ENCODE data around the gene DTX3L. TPM values are rescaled to one million over a fixed set of nuclear protein-coding genes. Genes with fewer than 3 reads are reported as not detected.

DTX3L gene
- total and polyA plus RNA-seq, 10 of the 15 experiments (the other 5 are each of a cell fraction or from before 2014, with no cell fraction given), result 9.9 to 41.4 (median 21.7) TPM

DNA sequence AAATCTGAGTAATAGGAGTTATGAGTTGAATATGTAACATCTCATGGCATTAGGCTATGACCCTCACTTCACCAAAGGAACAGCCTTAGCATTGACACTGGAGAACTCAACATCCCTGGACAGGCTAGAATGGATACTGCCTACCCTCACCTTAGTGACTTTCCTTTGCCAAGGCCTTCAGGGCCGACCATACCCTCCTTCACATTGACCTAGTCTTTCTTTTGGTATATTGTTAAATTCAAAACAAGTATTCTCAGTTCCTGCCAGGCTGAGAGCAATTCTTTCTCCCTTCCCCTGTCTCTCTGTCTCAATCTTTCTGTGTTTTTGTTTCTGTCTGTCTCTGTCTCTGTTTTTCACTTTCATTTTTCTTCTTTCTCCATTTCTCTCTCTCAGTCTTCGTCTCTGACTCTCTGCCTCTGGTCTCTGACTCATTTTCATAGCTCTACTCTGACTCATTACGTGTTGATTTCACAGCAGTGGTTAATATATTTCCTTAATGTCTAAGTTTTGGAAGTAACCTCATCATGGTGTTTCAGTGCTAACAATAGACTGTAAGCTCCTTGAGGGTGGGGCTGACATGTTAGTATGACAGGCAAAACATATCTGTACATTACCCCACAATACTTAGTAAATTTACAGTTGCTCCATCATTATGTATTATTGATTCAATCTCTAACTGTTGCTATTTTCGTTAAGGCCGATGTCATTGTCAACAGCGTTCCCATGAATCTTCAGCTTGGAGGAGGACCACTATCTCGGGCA is 45.8 kb downstream of the DTX3L start (continued):
- TF ChIP-seq PBX3 (IDR thresholded peaks at IDR 0.05; ENCODE audit: insufficient replicate concordance, low read depth, low read length), result no peak
- no peak for TF ChIP-seq PAX8 (IDR thresholded peaks at IDR 0.05)
- TF ChIP-seq MYC (IDR thresholded peaks at IDR 0.05; ENCODE audit: insufficient read depth, insufficient read length, insufficient replicate concordance, low read length, severe bottlenecking), result no peak
- no peak for TF ChIP-seq PRDM15 (CRISPR knock-in tag; IDR thresholded peaks at IDR 0.05)
- no peak for TF ChIP-seq SREBF2 (IDR thresholded peaks at IDR 0.05; ENCODE audit: low read length)
- TF ChIP-seq, protein P1, sequence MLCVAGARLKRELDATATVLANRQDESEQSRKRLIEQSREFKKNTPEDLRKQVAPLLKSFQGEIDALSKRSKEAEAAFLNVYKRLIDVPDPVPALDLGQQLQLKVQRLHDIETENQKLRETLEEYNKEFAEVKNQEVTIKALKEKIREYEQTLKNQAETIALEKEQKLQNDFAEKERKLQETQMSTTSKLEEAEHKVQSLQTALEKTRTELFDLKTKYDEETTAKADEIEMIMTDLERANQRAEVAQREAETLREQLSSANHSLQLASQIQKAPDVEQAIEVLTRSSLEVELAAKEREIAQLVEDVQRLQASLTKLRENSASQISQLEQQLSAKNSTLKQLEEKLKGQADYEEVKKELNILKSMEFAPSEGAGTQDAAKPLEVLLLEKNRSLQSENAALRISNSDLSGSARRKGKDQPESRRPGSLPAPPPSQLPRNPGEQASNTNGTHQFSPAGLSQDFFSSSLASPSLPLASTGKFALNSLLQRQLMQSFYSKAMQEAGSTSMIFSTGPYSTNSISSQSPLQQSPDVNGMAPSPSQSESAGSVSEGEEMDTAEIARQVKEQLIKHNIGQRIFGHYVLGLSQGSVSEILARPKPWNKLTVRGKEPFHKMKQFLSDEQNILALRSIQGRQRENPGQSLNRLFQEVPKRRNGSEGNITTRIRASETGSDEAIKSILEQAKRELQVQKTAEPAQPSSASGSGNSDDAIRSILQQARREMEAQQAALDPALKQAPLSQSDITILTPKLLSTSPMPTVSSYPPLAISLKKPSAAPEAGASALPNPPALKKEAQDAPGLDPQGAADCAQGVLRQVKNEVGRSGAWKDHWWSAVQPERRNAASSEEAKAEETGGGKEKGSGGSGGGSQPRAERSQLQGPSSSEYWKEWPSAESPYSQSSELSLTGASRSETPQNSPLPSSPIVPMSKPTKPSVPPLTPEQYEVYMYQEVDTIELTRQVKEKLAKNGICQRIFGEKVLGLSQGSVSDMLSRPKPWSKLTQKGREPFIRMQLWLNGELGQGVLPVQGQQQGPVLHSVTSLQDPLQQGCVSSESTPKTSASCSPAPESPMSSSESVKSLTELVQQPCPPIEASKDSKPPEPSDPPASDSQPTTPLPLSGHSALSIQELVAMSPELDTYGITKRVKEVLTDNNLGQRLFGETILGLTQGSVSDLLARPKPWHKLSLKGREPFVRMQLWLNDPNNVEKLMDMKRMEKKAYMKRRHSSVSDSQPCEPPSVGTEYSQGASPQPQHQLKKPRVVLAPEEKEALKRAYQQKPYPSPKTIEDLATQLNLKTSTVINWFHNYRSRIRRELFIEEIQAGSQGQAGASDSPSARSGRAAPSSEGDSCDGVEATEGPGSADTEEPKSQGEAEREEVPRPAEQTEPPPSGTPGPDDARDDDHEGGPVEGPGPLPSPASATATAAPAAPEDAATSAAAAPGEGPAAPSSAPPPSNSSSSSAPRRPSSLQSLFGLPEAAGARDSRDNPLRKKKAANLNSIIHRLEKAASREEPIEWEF (IDR thresholded peaks at IDR 0.05; ENCODE audit: insufficient replicate concordance, low read depth, low read length), result no peak
- no peak for TF ChIP-seq MAX (IDR thresholded peaks at IDR 0.05; ENCODE audit: low read depth, low read length)
- no peak; the same call in 1 of the 2 replicates for TF ChIP-seq TARDBP (IDR thresholded peaks at IDR 0.05; ENCODE audit: borderline replicate concordance)
- no peak for TF ChIP-seq TCF3 (IDR thresholded peaks at IDR 0.05; ENCODE audit: borderline replicate concordance, insufficient read depth, low read depth, low read length)
- peak; percentile 97 for TF ChIP-seq JUND (IDR thresholded peaks at IDR 0.05; ENCODE audit: low read depth, low read length)
- TF ChIP-seq POLR2AphosphoS5 (IDR thresholded peaks at IDR 0.05; ENCODE audit: low read length), result 0 out of 2 replicates have a peak, but pooled peaks have one; percentile 25
- TF ChIP-seq CBX5 (IDR thresholded peaks at IDR 0.05; ENCODE audit: low read depth), result peak; percentile 100
